ENCODE results near the gene SMDT1. TPM values are rescaled to one million over a fixed set of nuclear protein-coding genes. Genes with fewer than 3 reads are reported as not detected.
"Not testable (repeated sequence)": the region's sequence is repeated elsewhere in the genome, so short reads cannot be mapped to it uniquely, and the experiment has no call there.

The SMDT1 gene
- total and polyA plus RNA-seq, 4 donors = 7.2 to 115 (median 39.9) TPM

GRCh38 chr22:42130639-42131431 is 51.3 kb downstream of the SMDT1 start, which contains the start of gene CYP2D6:
TSS of gene CYP2D6 (minus strand) at chr22:42130810. CDS start at chr22:42130791, 19 bp downstream.
- peak; percentile 51 for DNase-seq (ENCODE audit: low spot score)
- Histone ChIP-seq H3K27ac (ENCODE audit: low read depth in 1 of 2, low read length in 2 of 2) (peak within 1 kb of the TSS; percentile 98 to 99), H3K9ac (ENCODE audit: low read depth in 1 of 2, low read length in 2 of 2) (peak within 1 kb of the TSS; percentile 43 to 58), H3K4me3 (ENCODE audit: low read depth in 1 of 3, low read length in 3 of 3) (peak within 1 kb of the TSS; percentile 65 to 85 (median 75)), H3K4me1 (ENCODE audit: control insufficient read depth in 4 of 4, insufficient read depth in 4 of 4, low read length in 3 of 4) (peaks cover 15 to 34% (median 25%) of the 10 kb centered on the region in 4 donors)
- not testable (repeated sequence) for H3K9me3 ChIP-seq (ENCODE audit: control insufficient read depth in 4 of 4, low read length in 3 of 4); H3K27me3 ChIP-seq (ENCODE audit: control insufficient read depth in 4 of 4, insufficient read depth in 4 of 4, low read length in 3 of 4); H3K36me3 ChIP-seq (ENCODE audit: control insufficient read depth in 4 of 4, insufficient read depth in 3 of 4, low read depth in 1 of 4, low read length in 3 of 4)
- WGBS = 43% methylated on average over 13 of the region's 14 CpGs
- TF ChIP-seq YY1 (IDR thresholded peaks at IDR 0.05) (peak; percentile 25), FOXA1 (IDR thresholded peaks at IDR 0.05) (peak; percentile 37), NR2F2 (IDR thresholded peaks at IDR 0.05) (peak; percentile 23), RXRA (IDR thresholded peaks at IDR 0.05) (peak; percentile 93), REST (IDR thresholded peaks at IDR 0.05) (peak; percentile 29), SP1 (IDR thresholded peaks at IDR 0.05) (peak; percentile 92), TAF1 (conservative IDR thresholded peaks at IDR 0.05) (peak; percentile 72), HNF4A (conservative IDR thresholded peaks at IDR 0.05) (peak; percentile 76 to 77), FOXA2 (IDR thresholded peaks at IDR 0.05) (peak; percentile 67)
- TF ChIP-seq, protein P1, sequence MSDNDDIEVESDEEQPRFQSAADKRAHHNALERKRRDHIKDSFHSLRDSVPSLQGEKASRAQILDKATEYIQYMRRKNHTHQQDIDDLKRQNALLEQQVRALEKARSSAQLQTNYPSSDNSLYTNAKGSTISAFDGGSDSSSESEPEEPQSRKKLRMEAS (IDR thresholded peaks at IDR 0.05) = peak; percentile 20
- TF ChIP-seq, protein P2, sequence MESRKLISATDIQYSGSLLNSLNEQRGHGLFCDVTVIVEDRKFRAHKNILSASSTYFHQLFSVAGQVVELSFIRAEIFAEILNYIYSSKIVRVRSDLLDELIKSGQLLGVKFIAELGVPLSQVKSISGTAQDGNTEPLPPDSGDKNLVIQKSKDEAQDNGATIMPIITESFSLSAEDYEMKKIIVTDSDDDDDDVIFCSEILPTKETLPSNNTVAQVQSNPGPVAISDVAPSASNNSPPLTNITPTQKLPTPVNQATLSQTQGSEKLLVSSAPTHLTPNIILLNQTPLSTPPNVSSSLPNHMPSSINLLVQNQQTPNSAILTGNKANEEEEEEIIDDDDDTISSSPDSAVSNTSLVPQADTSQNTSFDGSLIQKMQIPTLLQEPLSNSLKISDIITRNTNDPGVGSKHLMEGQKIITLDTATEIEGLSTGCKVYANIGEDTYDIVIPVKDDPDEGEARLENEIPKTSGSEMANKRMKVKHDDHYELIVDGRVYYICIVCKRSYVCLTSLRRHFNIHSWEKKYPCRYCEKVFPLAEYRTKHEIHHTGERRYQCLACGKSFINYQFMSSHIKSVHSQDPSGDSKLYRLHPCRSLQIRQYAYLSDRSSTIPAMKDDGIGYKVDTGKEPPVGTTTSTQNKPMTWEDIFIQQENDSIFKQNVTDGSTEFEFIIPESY (IDR thresholded peaks at IDR 0.05) = peak; percentile 32

DNA sequence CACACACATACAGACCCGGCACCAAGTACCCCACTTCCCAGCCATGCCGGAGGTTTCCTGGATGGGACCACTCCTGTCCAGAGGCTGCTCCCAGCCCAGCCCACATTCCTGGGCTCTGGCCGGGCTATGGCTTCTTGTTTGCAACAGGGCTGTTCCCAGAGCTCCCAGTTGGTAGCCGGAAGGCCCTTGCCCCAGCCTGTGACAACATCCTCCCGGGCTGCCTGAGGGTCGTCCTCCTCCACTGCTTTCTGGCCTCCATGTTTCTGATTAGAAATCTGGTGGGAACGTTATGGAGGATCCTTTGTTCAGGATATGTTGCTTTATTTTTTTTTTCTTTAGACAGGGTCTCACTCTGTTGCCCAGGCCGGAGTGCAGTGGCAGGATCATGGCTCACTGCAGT is 52.1 kb downstream of the SMDT1 start:
- no peaks in the 10 kb centered on the region for H3K9me3 ChIP-seq (ENCODE audit: control insufficient read depth in 4 of 4, low read length in 3 of 4)
- H3K27ac ChIP-seq (ENCODE audit: low read depth in 1 of 2, low read length in 2 of 2) = peak overlapping the region; percentile 67 to 99
- WGBS = 49% methylated on average over 8 of the region's 8 CpGs
- H3K27me3 ChIP-seq (ENCODE audit: control insufficient read depth in 4 of 4, insufficient read depth in 4 of 4, low read length in 3 of 4) = no peaks in the 10 kb centered on the region
- TF ChIP-seq REST (IDR thresholded peaks at IDR 0.05) = peak; percentile 4
- TF ChIP-seq HNF4G (IDR thresholded peaks at IDR 0.05) = no peak
- TF ChIP-seq EGR1 (IDR thresholded peaks at IDR 0.05; ENCODE audit: low read depth in 2 of 2) = no peak
- peak; percentile 22 for TF ChIP-seq YY1 (IDR thresholded peaks at IDR 0.05)
- TF ChIP-seq, protein P3, sequence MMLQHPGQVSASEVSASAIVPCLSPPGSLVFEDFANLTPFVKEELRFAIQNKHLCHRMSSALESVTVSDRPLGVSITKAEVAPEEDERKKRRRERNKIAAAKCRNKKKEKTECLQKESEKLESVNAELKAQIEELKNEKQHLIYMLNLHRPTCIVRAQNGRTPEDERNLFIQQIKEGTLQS (IDR thresholded peaks at IDR 0.05) = no peak
- TF ChIP-seq GABPA (IDR thresholded peaks at IDR 0.05 in 1 of 2, conservative IDR thresholded peaks at IDR 0.05 in 1 of 2) = peak; percentile 45 to 51
- TF ChIP-seq SP1 (IDR thresholded peaks at IDR 0.05) = no peak
- no peak for TF ChIP-seq CTCF (IDR thresholded peaks at IDR 0.05; ENCODE audit: low read depth, low read length, missing input control)
- no peak for TF ChIP-seq HNF4A (conservative IDR thresholded peaks at IDR 0.05)
- no peak overlapping the region for H3K4me3 ChIP-seq (ENCODE audit: low read depth in 1 of 3, low read length in 3 of 3)
- peaks cover 15 to 34% (median 25%) of the 10 kb centered on the region in 4 donors for H3K4me1 ChIP-seq (ENCODE audit: control insufficient read depth in 4 of 4, insufficient read depth in 4 of 4, low read length in 3 of 4)
- H3K9ac ChIP-seq (ENCODE audit: low read depth in 1 of 2, low read length in 2 of 2) = no peak overlapping the region
- DNase-seq (ENCODE audit: low spot score) = no peak
- peaks cover 6 to 7% (median 7%) of the 10 kb centered on the region in 4 donors for H3K36me3 ChIP-seq (ENCODE audit: control insufficient read depth in 4 of 4, insufficient read depth in 3 of 4, low read depth in 1 of 4, low read length in 3 of 4)

Data from liver (tissue), 9 donors.